ENCODE results near the gene PEAK3. TPM values are rescaled to one million over a fixed set of nuclear protein-coding genes. Genes with fewer than 3 reads are reported as not detected.

PEAK3 gene
- total RNA-seq, 2 donors from 2014 or later, result 1.5 to 1.9 TPM

DNA sequence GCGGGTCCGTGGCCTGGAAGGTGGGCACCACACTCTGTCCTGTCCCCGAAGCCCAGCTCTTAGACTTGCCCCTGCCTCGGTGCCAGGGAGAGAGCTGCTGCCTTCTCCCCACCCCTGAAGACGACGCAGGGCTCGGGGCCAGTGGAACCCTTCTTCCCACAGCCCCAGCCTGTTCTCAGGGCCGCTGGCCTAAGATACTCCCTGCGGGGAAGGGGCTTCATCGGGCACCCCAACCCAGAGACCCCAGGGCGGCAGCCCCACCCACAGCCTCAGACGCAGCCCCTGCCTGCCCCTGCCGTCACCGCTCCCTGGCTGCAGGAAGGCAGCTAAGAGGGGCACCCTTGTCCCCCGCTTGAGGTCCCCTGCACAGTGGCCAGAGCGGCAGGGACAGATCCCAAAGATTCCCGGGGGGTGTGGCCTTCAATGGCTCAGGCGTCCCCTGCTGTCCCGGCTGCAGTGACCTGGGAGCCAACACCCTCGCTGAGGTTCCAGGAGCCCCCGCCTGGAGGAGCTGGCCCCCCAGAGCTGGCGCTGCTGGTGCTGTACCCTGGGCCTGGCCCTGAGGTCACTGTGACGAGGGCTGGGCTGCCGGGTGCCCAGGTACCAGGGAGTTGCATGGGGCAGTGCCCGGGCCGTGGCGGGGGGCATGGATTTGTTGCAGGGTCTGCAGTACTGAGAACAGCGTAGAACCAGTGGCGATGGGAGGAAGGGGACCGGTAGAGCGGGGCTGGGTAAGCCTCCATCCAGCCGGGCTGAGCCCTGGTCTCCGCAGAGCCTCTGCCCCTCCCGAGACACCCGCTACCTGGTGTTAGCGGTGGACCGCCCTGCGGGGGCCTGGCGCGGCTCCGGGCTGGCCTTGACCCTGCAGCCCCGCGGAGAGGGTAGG lies 31.9 kb downstream of the PEAK3 start:
- H3K4me3 ChIP-seq, result no peak overlapping the region
- peaks cover 0 to 58% of the 10 kb centered on the region in 2 donors for H3K4me1 ChIP-seq
- TF ChIP-seq, protein P1, sequence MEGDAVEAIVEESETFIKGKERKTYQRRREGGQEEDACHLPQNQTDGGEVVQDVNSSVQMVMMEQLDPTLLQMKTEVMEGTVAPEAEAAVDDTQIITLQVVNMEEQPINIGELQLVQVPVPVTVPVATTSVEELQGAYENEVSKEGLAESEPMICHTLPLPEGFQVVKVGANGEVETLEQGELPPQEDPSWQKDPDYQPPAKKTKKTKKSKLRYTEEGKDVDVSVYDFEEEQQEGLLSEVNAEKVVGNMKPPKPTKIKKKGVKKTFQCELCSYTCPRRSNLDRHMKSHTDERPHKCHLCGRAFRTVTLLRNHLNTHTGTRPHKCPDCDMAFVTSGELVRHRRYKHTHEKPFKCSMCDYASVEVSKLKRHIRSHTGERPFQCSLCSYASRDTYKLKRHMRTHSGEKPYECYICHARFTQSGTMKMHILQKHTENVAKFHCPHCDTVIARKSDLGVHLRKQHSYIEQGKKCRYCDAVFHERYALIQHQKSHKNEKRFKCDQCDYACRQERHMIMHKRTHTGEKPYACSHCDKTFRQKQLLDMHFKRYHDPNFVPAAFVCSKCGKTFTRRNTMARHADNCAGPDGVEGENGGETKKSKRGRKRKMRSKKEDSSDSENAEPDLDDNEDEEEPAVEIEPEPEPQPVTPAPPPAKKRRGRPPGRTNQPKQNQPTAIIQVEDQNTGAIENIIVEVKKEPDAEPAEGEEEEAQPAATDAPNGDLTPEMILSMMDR (IDR thresholded peaks at IDR 0.05), result no peak
- H3K27ac ChIP-seq, result no peak overlapping the region
- no peak for DNase-seq (ENCODE audit: low spot score)
- peaks cover 38% of the 10 kb centered on the region for H3K36me3 ChIP-seq
- H3K9me3 ChIP-seq, result no peaks in the 10 kb centered on the region
- H3K27me3 ChIP-seq, result peaks cover 17 to 33% of the 10 kb centered on the region in 2 donors

DNA sequence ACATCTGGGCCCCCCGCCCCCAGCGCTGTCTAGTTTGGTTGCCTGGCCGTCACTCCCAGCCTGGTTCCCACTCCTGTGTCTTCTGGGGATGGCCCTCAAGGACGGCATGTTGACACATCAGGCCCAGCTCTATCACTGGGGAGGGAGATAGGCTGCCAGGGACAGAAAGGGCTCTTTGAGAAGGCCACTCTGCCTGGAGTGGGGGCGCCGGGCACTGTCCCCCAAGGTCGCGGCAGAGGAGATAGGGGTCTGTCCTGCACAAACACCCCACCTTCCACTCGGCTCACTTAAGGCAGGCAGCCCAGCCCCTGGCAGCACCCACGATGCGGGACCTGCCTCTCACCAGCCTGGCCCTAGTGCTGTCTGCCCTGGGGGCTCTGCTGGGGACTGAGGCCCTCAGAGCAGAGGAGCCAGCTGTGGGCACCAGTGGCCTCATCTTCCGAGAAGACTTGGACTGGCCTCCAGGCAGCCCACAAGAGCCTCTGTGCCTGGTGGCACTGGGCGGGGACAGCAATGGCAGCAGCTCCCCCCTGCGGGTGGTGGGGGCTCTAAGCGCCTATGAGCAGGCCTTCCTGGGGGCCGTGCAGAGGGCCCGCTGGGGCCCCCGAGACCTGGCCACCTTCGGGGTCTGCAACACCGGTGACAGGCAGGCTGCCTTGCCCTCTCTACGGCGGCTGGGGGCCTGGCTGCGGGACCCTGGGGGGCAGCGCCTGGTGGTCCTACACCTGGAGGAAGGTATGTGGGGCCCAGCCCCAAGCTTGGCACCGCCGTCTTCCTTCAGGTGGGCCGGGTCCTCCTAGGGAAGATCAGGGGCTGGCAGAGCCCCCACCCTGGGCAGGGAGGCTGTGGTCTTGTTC lies 32.7 kb downstream of the PEAK3 start, which contains the start of gene AMH:
AMH (plus strand) TSS at position 314 of the 857 bp plus-strand sequence; CDS start at position 324, 10 bp downstream.
- DNase-seq (ENCODE audit: low spot score), result no peak
- TF ChIP-seq, protein P1 (IDR thresholded peaks at IDR 0.05), result no peak
- Histone ChIP-seq H3K27me3 (peaks cover 17 to 33% of the 10 kb centered on the region in 2 donors), H3K36me3 (peaks cover 47% of the 10 kb centered on the region), H3K9me3 (no peaks in the 10 kb centered on the region), H3K27ac (no peak within 1 kb of the TSS), H3K4me1 (peaks cover 0 to 58% of the 10 kb centered on the region in 2 donors), H3K4me3 (no peak within 1 kb of the TSS)

DNA sequence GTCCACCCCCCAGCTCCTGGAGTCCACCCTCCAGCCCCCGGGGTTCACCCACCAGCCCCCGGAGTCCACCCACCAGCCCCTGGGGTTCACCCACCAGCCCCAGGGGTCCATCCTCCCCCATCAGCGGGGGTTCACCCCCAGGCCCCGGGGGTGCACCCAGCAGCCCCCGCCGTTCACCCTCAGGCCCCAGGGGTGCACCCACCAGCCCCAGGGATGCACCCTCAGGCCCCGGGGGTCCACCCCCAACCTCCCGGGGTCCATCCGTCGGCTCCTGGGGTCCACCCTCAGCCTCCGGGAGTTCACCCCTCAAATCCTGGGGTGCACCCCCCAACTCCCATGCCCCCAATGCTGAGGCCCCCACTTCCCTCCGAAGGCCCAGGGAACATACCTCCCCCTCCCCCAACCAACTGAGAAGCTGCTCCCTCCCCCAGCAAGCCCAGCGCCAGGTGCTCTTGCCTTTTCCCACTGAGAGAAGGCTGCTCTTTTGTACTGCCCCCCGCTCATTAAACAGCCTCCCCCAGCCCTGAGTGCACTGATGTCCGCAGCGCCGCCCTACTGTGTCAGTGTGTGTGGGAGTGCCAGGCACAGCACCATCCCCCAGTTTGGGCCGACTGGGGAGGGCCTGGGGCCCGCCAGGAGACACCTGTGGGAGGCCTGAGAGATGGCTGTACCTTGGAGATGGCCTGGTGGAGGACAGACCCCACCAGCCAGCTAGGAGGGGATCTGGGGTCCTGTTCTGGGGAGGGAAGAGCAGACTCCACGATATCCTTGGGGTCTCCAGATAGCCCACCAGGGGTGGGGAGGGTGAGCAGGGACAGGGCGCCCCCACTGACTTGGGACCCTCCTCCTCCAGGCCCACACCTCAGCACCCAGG lies 33.6 kb downstream of the PEAK3 start:
- H3K4me1 ChIP-seq, result peaks cover 0 to 52% of the 10 kb centered on the region in 2 donors

DNA sequence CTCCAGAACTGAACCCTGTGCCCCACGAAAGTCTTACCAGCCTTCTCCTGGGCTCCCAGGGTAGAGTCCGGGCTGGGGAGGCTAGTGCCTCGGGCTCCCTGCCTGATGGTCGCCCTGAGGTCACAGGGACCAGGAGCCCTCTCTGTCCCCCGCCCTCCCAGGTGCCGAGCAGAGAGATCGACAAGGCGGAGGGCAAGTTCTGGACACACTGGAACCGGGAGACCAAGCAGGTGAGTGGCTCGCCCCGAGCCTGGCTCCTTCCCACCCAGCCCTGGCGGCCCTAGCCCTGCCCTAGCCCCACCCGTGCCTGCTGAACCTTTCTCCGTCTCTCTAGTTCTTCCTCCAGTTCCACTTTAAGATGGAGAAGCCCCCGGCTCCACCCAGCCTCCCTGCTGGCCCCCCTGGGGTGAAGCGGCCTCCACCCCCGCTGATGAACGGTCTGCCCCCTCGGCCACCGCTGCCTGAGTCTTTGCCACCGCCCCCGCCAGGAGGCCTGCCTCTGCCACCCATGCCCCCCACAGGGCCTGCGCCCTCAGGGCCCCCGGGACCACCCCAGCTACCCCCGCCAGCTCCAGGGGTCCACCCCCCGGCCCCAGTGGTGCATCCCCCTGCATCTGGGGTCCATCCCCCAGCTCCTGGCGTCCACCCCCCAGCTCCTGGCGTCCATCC lies 34.4 kb downstream of the PEAK3 start:
- no peak for DNase-seq (ENCODE audit: low spot score)
- H3K4me3 ChIP-seq, result no peak overlapping the region
- TF ChIP-seq, protein P1 (IDR thresholded peaks at IDR 0.05), result no peak
- peaks cover 56% of the 10 kb centered on the region for H3K36me3 ChIP-seq
- no peak overlapping the region for H3K27ac ChIP-seq
- H3K4me1 ChIP-seq, result peaks cover 0 to 45% of the 10 kb centered on the region in 2 donors
- H3K27me3 ChIP-seq, result peaks cover 10 to 23% of the 10 kb centered on the region in 2 donors
- H3K9me3 ChIP-seq, result no peaks in the 10 kb centered on the region

More for the DNA sequence above, 33.6 kb downstream of the PEAK3 start:
- Histone ChIP-seq H3K27ac (no peak overlapping the region), H3K4me3 (no peak overlapping the region), H3K9me3 (no peaks in the 10 kb centered on the region), H3K36me3 (peaks cover 55% of the 10 kb centered on the region), H3K27me3 (peaks cover 17 to 28% of the 10 kb centered on the region in 2 donors)
- TF ChIP-seq, protein P1 (IDR thresholded peaks at IDR 0.05), result no peak
- DNase-seq (ENCODE audit: low spot score), result no peak

Measured in right atrium auricular region (tissue), 2 donors.